K562 (cell line): ENCODE data around the gene MAP3K14. TPM values are rescaled to one million over a fixed set of nuclear protein-coding genes. Genes with fewer than 3 reads are reported as not detected.
A peak's percentile ranks its signal among the peaks of the same experiment; 100 is the strongest.

ENCODE experiments used
- BCL6 ChIP-seq: fragments of 250-450 bp; sonication (Bioruptor Pico); IDR thresholded peaks from 2 replicates; pipeline ENCODE4 v1.4.0; 2020
- CUX1 ChIP-seq: fragments of 200-800 bp; sonication (Bioruptor generic); IDR thresholded peaks from 2 replicates; pipeline ENCODE4 v1.6.1; 2016; ENCODE audit warnings: missing genetic modification characterization, missing compliant biosample characterization
- E2F3 ChIP-seq: fragments of 250-450 bp; sonication (Bioruptor Pico); IDR thresholded peaks from 2 replicates; pipeline ENCODE4 v1.4.0; 2020; ENCODE audit warnings: mild to moderate bottlenecking
- ELF4 ChIP-seq: fragments of 450-650 bp; formaldehyde crosslinking; IDR thresholded peaks from 2 replicates; pipeline ENCODE4 v1.4.0; 2022; ENCODE audit warnings: missing genetic modification characterization
- GATA2 ChIP-seq: sonication (generic); formaldehyde crosslinking; IDR thresholded peaks from 2 replicates; pipeline ENCODE4 v1.4.0; 2020; ENCODE audit warnings: mild to moderate bottlenecking, missing genetic modification reagents
- GTF2A2 ChIP-seq: IDR thresholded peaks from 2 replicates; pipeline ENCODE4 v1.6.1; 2016; ENCODE audit warnings: mild to moderate bottlenecking, missing genetic modification characterization, missing compliant biosample characterization
- HEY1 ChIP-seq: fragments of 250-450 bp; sonication (Bioruptor Pico); IDR thresholded peaks from 2 replicates; pipeline ENCODE4 v1.5.0; 2020; ENCODE audit warnings: mild to moderate bottlenecking, moderate library complexity, borderline replicate concordance
- HLTF ChIP-seq: fragments of 450-650 bp; IDR thresholded peaks from 2 replicates; pipeline ENCODE4 v1.6.1; 2016
- ILF3 ChIP-seq: fragments of 450-650 bp; IDR thresholded peaks from 2 replicates; pipeline ENCODE4 v1.6.1; 2018; ENCODE audit warnings: antibody characterized with exemption, mild to moderate bottlenecking, moderate library complexity, borderline replicate concordance
- RBFOX2 ChIP-seq: fragments of 200-400 bp; formaldehyde crosslinking; IDR thresholded peaks from 2 replicates; pipeline ENCODE4 v1.6.1; 2017; ENCODE audit warnings: low read depth, mild to moderate bottlenecking, low read length, moderate library complexity
- RBM14 ChIP-seq: fragments of 200-400 bp; formaldehyde crosslinking; IDR thresholded peaks from 2 replicates; pipeline ENCODE4 v1.6.1; 2018; ENCODE audit warnings: low read depth, mild to moderate bottlenecking, low read length, moderate library complexity, borderline replicate concordance; ENCODE audit not compliant: insufficient read depth
- STAT5B ChIP-seq: fragments of 250-450 bp; sonication (Bioruptor Pico); IDR thresholded peaks from 2 replicates; pipeline ENCODE4 v1.8.0; 2021; ENCODE audit warnings: mild to moderate bottlenecking, inconsistent platforms
- ZBTB17 ChIP-seq: fragments of 450-650 bp; formaldehyde crosslinking; IDR thresholded peaks from 2 replicates; pipeline ENCODE4 v1.4.0; 2020; ENCODE audit warnings: mild to moderate bottlenecking
- ZMIZ1 ChIP-seq, 2 experiments: fragments of 150-350 bp in 1 of 2; IDR thresholded peaks; 2 replicates each; pipeline ENCODE4 v1.6.1; 2012 to 2016; ENCODE audit warnings: low read depth in 2 of 2, low read length in 2 of 2, mild to moderate bottlenecking in 1 of 2, moderate library complexity in 1 of 2
- ZNF140 ChIP-seq: fragments of 250-450 bp; sonication (Bioruptor Pico); IDR thresholded peaks from 2 replicates; pipeline ENCODE4 v1.8.0; 2021; ENCODE audit warnings: moderate library complexity, mild to moderate bottlenecking, inconsistent platforms
- ZNF175 ChIP-seq: fragments of 200-800 bp; sonication (Bioruptor generic); IDR thresholded peaks from 2 replicates; pipeline ENCODE4 v1.6.1; 2016; ENCODE audit warnings: low read depth, mild to moderate bottlenecking, missing genetic modification characterization, missing compliant biosample characterization
- polyA plus RNA-seq, 8 experiments: library from polyadenylated mRNA; depleted of rRNA in 4 of 8; stranded (reverse) in 5 of 8; unstranded in 3 of 8; fragments of >200 nt; fragmentation: Nextera tagmentation in 2 of 8; fragmentation: Illumina TruSeq in 1 of 8; extraction: Ambion mirVana in 2 of 8; extraction: Trizol in 1 of 8; gene quantifications; 2 replicates each; pipeline versions ENCODE4 v1.2.1 to v1.2.3, GENCODE V29; 2011 to 2014; ENCODE audit warnings: inconsistent platforms in 1 of 8, missing spikeins in 1 of 8
- total RNA-seq, 7 experiments: library from RNA; depleted of rRNA in 6 of 7; stranded (reverse); fragments of >200 nt in 6 of 7; fragmentation: Illumina TruSeq in 2 of 7; extraction: Trizol in 2 of 7; gene quantifications; 2 replicates each; pipeline versions ENCODE4 v1.2.1 to v1.2.3, GENCODE V29; 2011 to 2021; ENCODE audit warnings: low replicate concordance in 1 of 7
- TF ChIP-seq, protein P1 (sequence below): sonication (generic); formaldehyde crosslinking; IDR thresholded peaks from 2 replicates; pipeline ENCODE4 v1.8.0; 2022; ENCODE audit warnings: mild to moderate bottlenecking, missing genetic modification reagents, borderline replicate concordance

MAP3K14 gene
- total and polyA plus RNA-seq, 9 of the 15 experiments (the other 6 are each of a cell fraction or from before 2014, with no cell fraction given) = 0.45 to 8.7 (median 3.2) TPM

DNA sequence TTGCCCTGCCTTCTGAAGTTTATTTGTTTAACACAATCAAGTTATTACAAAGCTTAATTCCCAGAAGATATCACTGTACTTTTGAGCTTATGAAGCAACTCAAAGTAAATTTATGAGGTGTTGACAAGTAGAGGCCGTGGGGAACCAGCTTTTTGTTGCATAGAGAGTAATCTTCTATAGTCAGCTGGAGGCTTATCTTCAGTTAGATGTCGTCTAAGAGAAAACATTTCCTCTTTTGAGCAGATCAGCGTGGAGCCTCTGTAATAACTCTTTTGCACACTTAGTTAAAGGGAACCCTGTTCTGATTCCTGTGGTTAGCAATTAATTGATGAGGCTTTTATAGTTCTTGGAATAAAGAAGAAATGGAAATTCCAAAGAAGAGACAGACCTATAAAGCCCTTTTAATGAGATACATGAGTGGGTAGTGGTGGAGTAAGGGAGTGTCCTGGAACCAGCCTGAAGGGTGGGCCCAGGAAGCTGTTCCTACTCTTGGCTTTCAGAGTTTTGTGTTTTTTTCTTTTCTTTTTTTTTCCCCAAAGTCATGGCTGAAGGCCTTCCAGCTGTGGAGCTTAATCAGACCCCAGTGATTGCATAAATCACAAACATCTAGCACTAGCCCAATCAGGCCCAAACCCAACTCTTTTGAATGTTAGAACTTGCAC, 28.9 kb upstream of the MAP3K14 start (continued):
- peak; percentile 87; the same call in 1 of the 2 replicates for TF ChIP-seq CUX1 (CRISPR knock-in tag)
- TF ChIP-seq ZMIZ1 (IDR thresholded peaks at IDR 0.05; ENCODE audit: low read depth in 2 of 2, low read length in 2 of 2) = peak in 1 of 2 experiments; percentile 98; a peak in 2 of 4 replicates
- no peak for TF ChIP-seq ZNF140
- no peak for TF ChIP-seq E2F3
- no peak for TF ChIP-seq GTF2A2 (tag)
- TF ChIP-seq HLTF = no peak
- TF ChIP-seq ZNF175 (CRISPR knock-in tag) = peak; percentile 69; the same call in 1 of the 2 replicates
- peak; percentile 90; the same call in 1 of the 2 replicates for TF ChIP-seq HEY1 (CRISPR knock-in tag)
- TF ChIP-seq RBFOX2 = no peak
- TF ChIP-seq STAT5B (CRISPR knock-in tag) = no peak
- TF ChIP-seq ELF4 (CRISPR knock-in tag) = peak; percentile 89
- peak; percentile 98 for TF ChIP-seq GATA2
- TF ChIP-seq ZBTB17 = no peak
- no peak for TF ChIP-seq RBM14
- TF ChIP-seq ILF3 = no peak; the same call in 1 of the 2 replicates
- TF ChIP-seq, protein P1, sequence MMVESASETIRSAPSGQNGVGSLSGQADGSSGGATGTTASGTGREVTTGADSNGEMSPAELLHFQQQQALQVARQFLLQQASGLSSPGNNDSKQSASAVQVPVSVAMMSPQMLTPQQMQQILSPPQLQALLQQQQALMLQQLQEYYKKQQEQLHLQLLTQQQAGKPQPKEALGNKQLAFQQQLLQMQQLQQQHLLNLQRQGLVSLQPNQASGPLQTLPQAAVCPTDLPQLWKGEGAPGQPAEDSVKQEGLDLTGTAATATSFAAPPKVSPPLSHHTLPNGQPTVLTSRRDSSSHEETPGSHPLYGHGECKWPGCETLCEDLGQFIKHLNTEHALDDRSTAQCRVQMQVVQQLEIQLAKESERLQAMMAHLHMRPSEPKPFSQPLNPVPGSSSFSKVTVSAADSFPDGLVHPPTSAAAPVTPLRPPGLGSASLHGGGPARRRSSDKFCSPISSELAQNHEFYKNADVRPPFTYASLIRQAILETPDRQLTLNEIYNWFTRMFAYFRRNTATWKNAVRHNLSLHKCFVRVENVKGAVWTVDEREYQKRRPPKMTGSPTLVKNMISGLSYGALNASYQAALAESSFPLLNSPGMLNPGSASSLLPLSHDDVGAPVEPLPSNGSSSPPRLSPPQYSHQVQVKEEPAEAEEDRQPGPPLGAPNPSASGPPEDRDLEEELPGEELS (CRISPR knock-in tag) = no peak
- peak; percentile 55; the same call in 1 of the 2 replicates for TF ChIP-seq BCL6
